ENCODE measurements around the gene AJAP1.

AJAP1 gene

GRCh38 chr1:4716406-4716805 lies 62.0 kb downstream of the AJAP1 start (continued):
- no peak for TF ChIP-seq HIC1 (tag by site-specific recombination; IDR thresholded peaks at IDR 0.05)
- TF ChIP-seq, protein P1, sequence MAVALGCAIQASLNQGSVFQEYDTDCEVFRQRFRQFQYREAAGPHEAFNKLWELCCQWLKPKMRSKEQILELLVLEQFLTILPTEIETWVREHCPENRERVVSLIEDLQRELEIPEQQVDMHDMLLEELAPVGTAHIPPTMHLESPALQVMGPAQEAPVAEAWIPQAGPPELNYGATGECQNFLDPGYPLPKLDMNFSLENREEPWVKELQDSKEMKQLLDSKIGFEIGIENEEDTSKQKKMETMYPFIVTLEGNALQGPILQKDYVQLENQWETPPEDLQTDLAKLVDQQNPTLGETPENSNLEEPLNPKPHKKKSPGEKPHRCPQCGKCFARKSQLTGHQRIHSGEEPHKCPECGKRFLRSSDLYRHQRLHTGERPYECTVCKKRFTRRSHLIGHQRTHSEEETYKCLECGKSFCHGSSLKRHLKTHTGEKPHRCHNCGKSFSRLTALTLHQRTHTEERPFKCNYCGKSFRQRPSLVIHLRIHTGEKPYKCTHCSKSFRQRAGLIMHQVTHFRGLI (tag by site-specific recombination; IDR thresholded peaks at IDR 0.05) = no peak
- TF ChIP-seq ZNF202 (tag by site-specific recombination; IDR thresholded peaks at IDR 0.05; ENCODE audit: borderline replicate concordance) = no peak
- TF ChIP-seq, protein P2, sequence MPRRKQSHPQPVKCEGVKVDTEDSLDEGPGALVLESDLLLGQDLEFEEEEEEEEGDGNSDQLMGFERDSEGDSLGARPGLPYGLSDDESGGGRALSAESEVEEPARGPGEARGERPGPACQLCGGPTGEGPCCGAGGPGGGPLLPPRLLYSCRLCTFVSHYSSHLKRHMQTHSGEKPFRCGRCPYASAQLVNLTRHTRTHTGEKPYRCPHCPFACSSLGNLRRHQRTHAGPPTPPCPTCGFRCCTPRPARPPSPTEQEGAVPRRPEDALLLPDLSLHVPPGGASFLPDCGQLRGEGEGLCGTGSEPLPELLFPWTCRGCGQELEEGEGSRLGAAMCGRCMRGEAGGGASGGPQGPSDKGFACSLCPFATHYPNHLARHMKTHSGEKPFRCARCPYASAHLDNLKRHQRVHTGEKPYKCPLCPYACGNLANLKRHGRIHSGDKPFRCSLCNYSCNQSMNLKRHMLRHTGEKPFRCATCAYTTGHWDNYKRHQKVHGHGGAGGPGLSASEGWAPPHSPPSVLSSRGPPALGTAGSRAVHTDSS (tag by site-specific recombination; IDR thresholded peaks at IDR 0.05) = peak; percentile 94
- TF ChIP-seq HOXA7 (CRISPR knock-in tag; IDR thresholded peaks at IDR 0.05; ENCODE audit: borderline replicate concordance) = no peak
- TF ChIP-seq ZFP41 (tag by site-specific recombination; IDR thresholded peaks at IDR 0.05; ENCODE audit: borderline replicate concordance) = no peak
- no peak for TF ChIP-seq ZNF211 (tag by site-specific recombination; IDR thresholded peaks at IDR 0.05; ENCODE audit: low read depth)
- TF ChIP-seq AEBP2 (tag by site-specific recombination; IDR thresholded peaks at IDR 0.05; ENCODE audit: borderline replicate concordance) = 0 out of 2 replicates have a peak, but pooled peaks have one; percentile 46

GRCh38 chr1:4718071-4718470 lies 63.7 kb downstream of the AJAP1 start:
- TF ChIP-seq AEBP2 (tag by site-specific recombination; IDR thresholded peaks at IDR 0.05; ENCODE audit: borderline replicate concordance) (no peak), RBAK (tag by site-specific recombination; IDR thresholded peaks at IDR 0.05) (no peak), ZBTB48 (tag by site-specific recombination; IDR thresholded peaks at IDR 0.05) (no peak)
- ChIA-PET POLR2A (no interaction called here), CTCF (interaction anchor here (0.6 to 0.7 kb wide), 2 partner anchors 47 to 827 kb away, joined by 3 to 5 read pairs; no protein-coding TSS in a partner anchor)
- no peaks in the 10 kb centered on the region for H3K9me3 ChIP-seq (ENCODE audit: control insufficient read depth, insufficient read depth, low read depth, low read length)
- H3K4me1 ChIP-seq (ENCODE audit: control insufficient read depth, insufficient read depth, low read length) = no peaks in the 10 kb centered on the region
- no peak overlapping the region for H3K4me3 ChIP-seq (ENCODE audit: low read depth, low read length)
- H3K36me3 ChIP-seq (ENCODE audit: control insufficient read depth in 2 of 2, insufficient read depth in 1 of 2, low read length in 2 of 2) = no peaks in the 10 kb centered on the region
- H3K27ac ChIP-seq (ENCODE audit: extremely low read depth, low read depth, low read length) = no peak overlapping the region

GRCh38 chr1:4723106-4723505 lies 68.7 kb downstream of the AJAP1 start:
- Histone ChIP-seq H3K4me3 (ENCODE audit: low read depth, low read length) (no peak overlapping the region), H3K4me1 (ENCODE audit: control insufficient read depth, insufficient read depth, low read length) (no peaks in the 10 kb centered on the region), H3K9me3 (ENCODE audit: control insufficient read depth, insufficient read depth, low read depth, low read length) (no peaks in the 10 kb centered on the region), H3K27ac (ENCODE audit: extremely low read depth, low read depth, low read length) (no peak overlapping the region), H3K36me3 (ENCODE audit: control insufficient read depth in 2 of 2, insufficient read depth in 1 of 2, low read length in 2 of 2) (no peaks in the 10 kb centered on the region)
- CTCF ChIA-PET = no interaction called here
- POLR2A ChIA-PET = no interaction called here
- TF ChIP-seq PRDM2 (tag by site-specific recombination; IDR thresholded peaks at IDR 0.05; ENCODE audit: borderline replicate concordance) (no peak), ZXDB (tag by site-specific recombination; IDR thresholded peaks at IDR 0.05) (no peak), ZNF146 (tag by site-specific recombination; IDR thresholded peaks at IDR 0.05) (no peak), ZNF561 (tag by site-specific recombination; IDR thresholded peaks at IDR 0.05; ENCODE audit: borderline replicate concordance) (no peak), ZNF433 (tag by site-specific recombination; IDR thresholded peaks at IDR 0.05; ENCODE audit: low read depth) (no peak)
- TF ChIP-seq, protein P3, sequence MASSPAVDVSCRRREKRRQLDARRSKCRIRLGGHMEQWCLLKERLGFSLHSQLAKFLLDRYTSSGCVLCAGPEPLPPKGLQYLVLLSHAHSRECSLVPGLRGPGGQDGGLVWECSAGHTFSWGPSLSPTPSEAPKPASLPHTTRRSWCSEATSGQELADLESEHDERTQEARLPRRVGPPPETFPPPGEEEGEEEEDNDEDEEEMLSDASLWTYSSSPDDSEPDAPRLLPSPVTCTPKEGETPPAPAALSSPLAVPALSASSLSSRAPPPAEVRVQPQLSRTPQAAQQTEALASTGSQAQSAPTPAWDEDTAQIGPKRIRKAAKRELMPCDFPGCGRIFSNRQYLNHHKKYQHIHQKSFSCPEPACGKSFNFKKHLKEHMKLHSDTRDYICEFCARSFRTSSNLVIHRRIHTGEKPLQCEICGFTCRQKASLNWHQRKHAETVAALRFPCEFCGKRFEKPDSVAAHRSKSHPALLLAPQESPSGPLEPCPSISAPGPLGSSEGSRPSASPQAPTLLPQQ (tag by site-specific recombination; IDR thresholded peaks at IDR 0.05) = no peak
